Keratinocyte (primary cell): ENCODE results near the gene ACBD4.

ENCODE experiments used
- EZH2 ChIP-seq: IDR thresholded peaks from one replicate; pipeline ENCODE4 v1.6.1; 2012; ENCODE audit warnings: inconsistent platforms, mild to moderate bottlenecking, low read length, moderate library complexity
- TF ChIP-seq, protein P1 (sequence below), 3 experiments: IDR thresholded peaks in 1 of 3; conservative IDR thresholded peaks in 1 of 3; optimal IDR thresholded peaks in 1 of 3; 2 replicates in 2 of 3; 3 replicates in 1 of 3; pipeline versions ENCODE3 to v1.5.1; 2011; ENCODE audit warnings: low read length in 3 of 3, mild to moderate bottlenecking in 3 of 3, moderate library complexity in 2 of 3, control low read depth in 1 of 3, inconsistent platforms in 1 of 3; ENCODE audit not compliant: insufficient read depth in 2 of 3; ENCODE audit errors: extremely low read depth in 1 of 3

- TF ChIP-seq, protein P1, sequence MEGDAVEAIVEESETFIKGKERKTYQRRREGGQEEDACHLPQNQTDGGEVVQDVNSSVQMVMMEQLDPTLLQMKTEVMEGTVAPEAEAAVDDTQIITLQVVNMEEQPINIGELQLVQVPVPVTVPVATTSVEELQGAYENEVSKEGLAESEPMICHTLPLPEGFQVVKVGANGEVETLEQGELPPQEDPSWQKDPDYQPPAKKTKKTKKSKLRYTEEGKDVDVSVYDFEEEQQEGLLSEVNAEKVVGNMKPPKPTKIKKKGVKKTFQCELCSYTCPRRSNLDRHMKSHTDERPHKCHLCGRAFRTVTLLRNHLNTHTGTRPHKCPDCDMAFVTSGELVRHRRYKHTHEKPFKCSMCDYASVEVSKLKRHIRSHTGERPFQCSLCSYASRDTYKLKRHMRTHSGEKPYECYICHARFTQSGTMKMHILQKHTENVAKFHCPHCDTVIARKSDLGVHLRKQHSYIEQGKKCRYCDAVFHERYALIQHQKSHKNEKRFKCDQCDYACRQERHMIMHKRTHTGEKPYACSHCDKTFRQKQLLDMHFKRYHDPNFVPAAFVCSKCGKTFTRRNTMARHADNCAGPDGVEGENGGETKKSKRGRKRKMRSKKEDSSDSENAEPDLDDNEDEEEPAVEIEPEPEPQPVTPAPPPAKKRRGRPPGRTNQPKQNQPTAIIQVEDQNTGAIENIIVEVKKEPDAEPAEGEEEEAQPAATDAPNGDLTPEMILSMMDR (optimal IDR thresholded peaks at IDR 0.05 in 1 of 3, IDR thresholded peaks at IDR 0.05 in 1 of 3, conservative IDR thresholded peaks at IDR 0.05 in 1 of 3; ENCODE audit: extremely low read depth in 1 of 3, insufficient read depth in 2 of 3, low read length in 3 of 3): no peak
- no peak for TF ChIP-seq EZH2
Observed at GRCh38 chr17:45087504-45087975, 47.9 kb upstream of the ACBD4 start.
